ENCODE measurements around the gene RUNX2. TPM values are rescaled to one million over a fixed set of nuclear protein-coding genes. Genes with fewer than 3 reads are reported as not detected.

The RUNX2 gene
- total RNA-seq, 3 donors from 2014 or later = 2.7 to 7.3 (median 7.2) TPM

DNA sequence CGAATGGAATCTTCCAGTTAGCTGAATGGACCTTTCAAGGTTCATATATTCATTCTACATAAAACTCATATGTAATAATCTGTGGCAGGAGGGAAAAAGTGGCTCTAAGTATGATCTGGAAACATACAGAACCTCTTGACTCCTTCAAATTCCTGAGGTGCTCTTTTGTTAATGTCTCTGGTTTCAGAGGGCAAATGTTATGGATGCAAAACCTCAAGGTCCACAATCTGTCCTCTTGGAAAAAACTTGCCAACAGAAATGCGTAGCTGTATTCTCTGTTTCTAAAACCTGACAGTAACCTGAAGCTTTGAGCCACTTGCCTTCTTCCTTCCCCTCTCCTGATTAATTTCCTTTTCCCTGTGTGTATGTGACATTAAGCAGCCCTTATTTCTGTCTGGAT, 130.5 kb downstream of the RUNX2 start:
- Histone ChIP-seq H3K4me1 (no peaks in the 10 kb centered on the region), H3K9me3 (no peaks in the 10 kb centered on the region), H3K27me3 (no peaks in the 10 kb centered on the region), H3K4me3 (no peak overlapping the region), H3K27ac (no peak overlapping the region), H3K36me3 (no peaks in the 10 kb centered on the region)
- TF ChIP-seq, protein P1, sequence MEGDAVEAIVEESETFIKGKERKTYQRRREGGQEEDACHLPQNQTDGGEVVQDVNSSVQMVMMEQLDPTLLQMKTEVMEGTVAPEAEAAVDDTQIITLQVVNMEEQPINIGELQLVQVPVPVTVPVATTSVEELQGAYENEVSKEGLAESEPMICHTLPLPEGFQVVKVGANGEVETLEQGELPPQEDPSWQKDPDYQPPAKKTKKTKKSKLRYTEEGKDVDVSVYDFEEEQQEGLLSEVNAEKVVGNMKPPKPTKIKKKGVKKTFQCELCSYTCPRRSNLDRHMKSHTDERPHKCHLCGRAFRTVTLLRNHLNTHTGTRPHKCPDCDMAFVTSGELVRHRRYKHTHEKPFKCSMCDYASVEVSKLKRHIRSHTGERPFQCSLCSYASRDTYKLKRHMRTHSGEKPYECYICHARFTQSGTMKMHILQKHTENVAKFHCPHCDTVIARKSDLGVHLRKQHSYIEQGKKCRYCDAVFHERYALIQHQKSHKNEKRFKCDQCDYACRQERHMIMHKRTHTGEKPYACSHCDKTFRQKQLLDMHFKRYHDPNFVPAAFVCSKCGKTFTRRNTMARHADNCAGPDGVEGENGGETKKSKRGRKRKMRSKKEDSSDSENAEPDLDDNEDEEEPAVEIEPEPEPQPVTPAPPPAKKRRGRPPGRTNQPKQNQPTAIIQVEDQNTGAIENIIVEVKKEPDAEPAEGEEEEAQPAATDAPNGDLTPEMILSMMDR (IDR thresholded peaks at IDR 0.05) = no peak
- TF ChIP-seq POLR2AphosphoS5 (IDR thresholded peaks at IDR 0.05) (no peak), POLR2A (IDR thresholded peaks at IDR 0.05) (no peak)
- no peak for DNase-seq (ENCODE audit: low spot score in 2 of 2)
- intact Hi-C loops (cut with DNase I; ENCODE audit: low total_unique reads) = no loop called here

DNA sequence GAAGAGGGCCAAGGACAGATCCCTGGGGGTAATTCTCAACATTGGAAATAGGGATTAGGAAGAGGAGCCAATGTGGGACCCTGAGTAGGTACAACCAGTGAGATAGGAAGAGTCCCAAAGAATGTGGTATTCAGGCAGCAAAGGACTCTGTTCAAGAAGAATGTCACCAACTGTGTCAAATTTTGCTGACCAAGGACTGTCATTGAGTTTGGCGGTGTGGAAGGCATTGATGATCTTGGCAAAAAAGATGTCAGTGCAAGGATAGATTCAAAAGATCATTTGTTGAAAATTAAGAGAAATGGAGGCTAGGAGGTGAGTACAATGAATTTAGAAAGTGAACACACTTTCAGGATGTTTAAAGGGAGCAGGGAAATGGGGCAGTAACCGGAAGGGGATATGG, 132.0 kb downstream of the RUNX2 start:
- no peaks in the 10 kb centered on the region for H3K9me3 ChIP-seq
- DNase-seq (ENCODE audit: low spot score in 2 of 2) = no peak
- no peak overlapping the region for H3K4me3 ChIP-seq
- TF ChIP-seq POLR2A (IDR thresholded peaks at IDR 0.05) = no peak
- TF ChIP-seq, protein P1 (IDR thresholded peaks at IDR 0.05) = no peak
- no peaks in the 10 kb centered on the region for H3K4me1 ChIP-seq
- no peaks in the 10 kb centered on the region for H3K27me3 ChIP-seq
- H3K27ac ChIP-seq = no peak overlapping the region
- no peaks in the 10 kb centered on the region for H3K36me3 ChIP-seq
- intact Hi-C loops (cut with DNase I; ENCODE audit: low total_unique reads) = no loop called here

DNA sequence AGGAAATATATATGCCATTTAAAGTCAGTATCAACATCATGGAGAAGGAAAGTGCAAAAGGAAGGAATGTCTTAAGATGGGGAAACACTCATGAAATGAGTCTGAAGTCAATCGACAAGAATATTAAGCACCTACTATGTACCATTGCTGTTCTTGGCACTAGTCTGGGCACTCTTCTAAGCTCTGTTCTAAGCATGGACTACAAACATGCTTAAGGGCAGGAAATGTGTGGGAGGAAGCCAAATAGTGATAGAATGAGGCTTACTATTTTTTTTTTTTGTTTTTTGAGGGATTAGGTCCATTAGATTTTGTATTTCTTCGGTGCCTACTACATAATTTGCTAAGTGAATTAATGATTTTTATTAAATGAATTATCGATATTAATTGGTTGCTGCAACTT, 133.4 kb downstream of the RUNX2 start:
- Histone ChIP-seq H3K27me3 (no peaks in the 10 kb centered on the region), H3K9me3 (no peaks in the 10 kb centered on the region), H3K4me1 (no peaks in the 10 kb centered on the region), H3K36me3 (no peaks in the 10 kb centered on the region), H3K4me3 (no peak overlapping the region), H3K27ac (no peak overlapping the region)
- DNase-seq (ENCODE audit: low spot score in 2 of 2) = no peak
- TF ChIP-seq, protein P1 (IDR thresholded peaks at IDR 0.05) = no peak
- TF ChIP-seq POLR2AphosphoS5 (IDR thresholded peaks at IDR 0.05) (no peak), POLR2A (IDR thresholded peaks at IDR 0.05) (no peak)
- intact Hi-C loops (cut with DNase I; ENCODE audit: low total_unique reads) = no loop called here

DNA sequence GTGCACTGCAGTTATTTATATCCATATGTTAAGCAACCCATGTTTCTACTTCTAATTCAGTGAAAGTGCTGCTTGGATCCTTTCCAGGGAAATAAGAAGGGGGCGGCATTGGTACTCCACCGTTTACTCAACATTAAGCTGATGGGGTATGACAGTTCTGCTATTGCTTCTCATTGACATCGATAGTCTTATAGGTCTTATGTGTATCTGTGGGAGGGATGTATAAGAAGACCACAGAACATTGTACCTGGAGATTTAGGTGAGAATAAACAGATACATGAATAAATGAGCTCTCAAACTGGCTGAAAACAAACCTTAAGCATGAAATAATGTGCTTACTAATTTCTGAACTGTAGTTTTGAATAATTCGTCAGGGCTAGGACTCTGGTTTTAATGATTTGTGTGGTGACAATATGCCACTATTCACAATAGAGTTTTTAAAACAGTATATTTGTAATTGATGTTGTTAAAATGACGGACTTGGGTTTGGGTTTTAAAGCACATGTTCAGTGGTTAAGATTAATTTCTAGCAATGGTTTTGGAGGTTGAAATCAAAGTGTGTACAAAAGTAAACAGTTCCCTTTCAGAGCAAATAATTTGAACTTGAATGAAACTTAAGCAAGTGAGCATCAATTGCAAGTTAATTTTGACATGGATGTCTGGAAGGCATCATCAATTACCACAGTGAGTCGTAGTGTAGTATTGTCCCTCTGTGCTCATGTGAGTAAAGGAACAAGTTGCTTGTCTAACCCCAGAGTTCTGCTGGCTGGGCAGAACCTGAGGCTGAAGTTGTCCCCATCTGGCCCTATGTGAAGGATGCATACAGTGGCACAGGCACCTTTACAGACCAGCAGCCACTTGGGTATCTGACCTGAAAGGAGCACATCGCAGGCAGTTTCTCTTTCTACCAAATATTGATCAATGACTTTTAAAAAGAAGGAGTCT, 134.3 kb downstream of the RUNX2 start:
- Histone ChIP-seq H3K9me3 (no peaks in the 10 kb centered on the region), H3K4me1 (no peaks in the 10 kb centered on the region), H3K4me3 (no peak overlapping the region), H3K27ac (no peak overlapping the region), H3K36me3 (no peaks in the 10 kb centered on the region), H3K27me3 (no peaks in the 10 kb centered on the region)
- no peak for DNase-seq (ENCODE audit: low spot score in 2 of 2)
- TF ChIP-seq, protein P1 (IDR thresholded peaks at IDR 0.05) = no peak
- TF ChIP-seq POLR2AphosphoS5 (IDR thresholded peaks at IDR 0.05) = no peak
- no peak for TF ChIP-seq POLR2A (IDR thresholded peaks at IDR 0.05)
- intact Hi-C loops (cut with DNase I; ENCODE audit: low total_unique reads) = no loop called here

DNA sequence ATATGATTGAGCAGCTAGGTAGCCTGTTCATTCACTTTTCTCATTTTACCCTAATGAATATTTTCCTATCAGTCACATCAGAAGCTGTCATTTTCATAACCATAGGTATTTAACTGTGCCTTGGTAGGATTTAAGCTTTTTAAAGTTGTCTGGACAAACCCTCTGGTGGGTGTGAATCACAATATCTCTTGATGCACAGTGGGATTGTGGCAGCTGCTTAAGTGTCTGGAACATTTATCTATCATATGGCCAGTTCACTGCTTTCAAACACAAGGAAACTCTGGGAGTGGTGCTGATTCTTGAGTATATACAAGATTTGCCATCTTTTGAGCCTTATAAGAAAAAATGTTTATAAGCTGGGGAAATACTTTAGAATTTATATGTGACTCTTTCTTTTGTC, 136.6 kb downstream of the RUNX2 start:
- H3K27ac ChIP-seq = no peak overlapping the region
- H3K27me3 ChIP-seq = no peaks in the 10 kb centered on the region
- TF ChIP-seq POLR2A (IDR thresholded peaks at IDR 0.05) = no peak
- no peak for TF ChIP-seq POLR2AphosphoS5 (IDR thresholded peaks at IDR 0.05)
- TF ChIP-seq, protein P1 (IDR thresholded peaks at IDR 0.05) = no peak
- no peak for DNase-seq (ENCODE audit: low spot score in 2 of 2)
- no peak overlapping the region for H3K4me3 ChIP-seq
- no peaks in the 10 kb centered on the region for H3K36me3 ChIP-seq
- no peaks in the 10 kb centered on the region for H3K9me3 ChIP-seq
- intact Hi-C loops (cut with DNase I; ENCODE audit: low total_unique reads) = no loop called here
- no peaks in the 10 kb centered on the region for H3K4me1 ChIP-seq

All from breast epithelium (tissue), 4 donors.